Hematopoietic multipotent progenitor cell treated with erythropoietin and hydrocortisone succinate and interleukin-3 and kit ligand, for 17 days (in vitro differentiated cells): ENCODE measurements around the gene ERGIC1.
"Not testable (repeated sequence)": the region's sequence is repeated elsewhere in the genome, so short reads cannot be mapped to it uniquely, and the experiment has no call there.

ENCODE experiments used
- DNase-seq: peaks from one replicate; pipeline ENCODE4 v3.0.0-alpha.2; 2015; ENCODE audit warnings: low spot score

Gene ERGIC1

DNA sequence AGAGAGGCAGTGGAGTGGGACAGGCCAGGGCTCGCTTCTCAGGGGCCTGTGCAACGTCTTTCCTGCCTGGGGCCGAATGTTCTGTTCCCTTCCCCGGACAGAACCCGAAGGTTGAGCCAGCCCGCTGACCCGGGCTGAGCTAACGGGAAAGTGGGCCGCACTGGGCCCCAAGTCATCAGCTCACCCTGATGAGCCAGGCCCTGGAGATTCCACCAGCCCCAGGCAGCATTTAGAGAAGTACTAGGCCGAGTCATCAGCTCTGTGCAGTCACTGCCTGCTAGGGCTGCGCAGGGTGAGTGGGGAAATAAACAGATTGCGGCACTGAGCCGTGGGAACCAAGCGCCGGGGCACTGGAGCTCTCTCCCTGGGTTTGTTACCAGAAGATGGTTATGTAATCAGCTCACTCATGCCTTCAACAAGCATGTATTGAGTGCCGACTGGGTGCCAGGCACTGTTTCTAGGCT, 33.9 kb upstream of the ERGIC1 start:
- DNase-seq, result no peak

DNA sequence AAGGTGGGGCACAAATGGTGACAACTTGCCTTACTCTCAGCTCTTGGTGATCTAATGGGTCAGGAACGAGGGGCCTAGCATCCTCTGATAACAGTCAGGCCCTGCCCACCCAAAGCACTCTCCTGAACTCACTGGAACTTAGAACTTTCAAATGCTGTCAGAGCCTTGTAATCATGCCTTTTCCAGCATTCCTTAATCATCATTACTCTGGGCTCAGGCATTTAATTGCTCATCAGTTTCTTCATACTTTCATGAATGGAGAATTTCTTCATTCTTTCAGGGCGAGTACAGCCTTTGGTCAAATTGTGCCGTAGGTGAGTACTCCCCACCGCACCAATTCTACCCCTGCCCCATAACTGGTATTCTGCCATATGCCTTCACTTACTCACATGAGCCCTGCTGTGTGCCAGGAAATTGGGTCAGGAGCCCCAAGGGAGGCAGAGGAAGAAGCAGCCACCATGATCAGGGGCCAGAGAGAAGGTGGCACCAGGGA, 32.8 kb upstream of the ERGIC1 start:
- peak; percentile 58 for DNase-seq

GRCh38 chr5:172802112-172802511, 31.9 kb upstream of the ERGIC1 start:
- no peak for DNase-seq

GRCh38 chr5:172802567-172803176, 31.4 kb upstream of the ERGIC1 start:
- DNase-seq, result peak; percentile 93

GRCh38 chr5:172805018-172805683, 28.9 kb upstream of the ERGIC1 start:
- peak; percentile 34 for DNase-seq

DNA sequence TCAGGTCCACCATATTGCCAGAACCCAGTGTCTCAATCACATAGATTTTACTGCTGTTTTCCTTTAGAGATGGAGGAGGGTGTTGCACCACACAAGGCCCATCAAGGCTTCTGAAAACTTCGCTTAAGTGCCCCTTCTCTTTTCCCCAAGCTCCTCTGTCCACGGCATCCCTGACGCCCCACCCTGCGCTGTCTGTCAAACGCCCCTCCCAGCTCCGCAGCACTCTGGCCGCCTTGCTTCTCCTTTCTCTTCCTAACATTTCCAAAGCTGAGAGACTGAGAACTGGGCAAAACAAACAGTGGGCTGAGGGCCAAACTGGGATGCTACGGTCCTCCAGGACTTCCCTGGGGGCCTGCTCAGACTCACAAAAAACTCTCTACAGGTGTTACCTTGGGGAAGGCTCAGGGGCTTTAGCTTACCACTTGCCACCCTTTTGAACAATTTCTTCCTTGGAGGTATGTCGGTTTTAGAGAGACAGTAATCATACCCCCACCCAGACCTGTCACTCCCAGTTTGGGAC, 28.3 kb upstream of the ERGIC1 start:
- no peak for DNase-seq

DNA sequence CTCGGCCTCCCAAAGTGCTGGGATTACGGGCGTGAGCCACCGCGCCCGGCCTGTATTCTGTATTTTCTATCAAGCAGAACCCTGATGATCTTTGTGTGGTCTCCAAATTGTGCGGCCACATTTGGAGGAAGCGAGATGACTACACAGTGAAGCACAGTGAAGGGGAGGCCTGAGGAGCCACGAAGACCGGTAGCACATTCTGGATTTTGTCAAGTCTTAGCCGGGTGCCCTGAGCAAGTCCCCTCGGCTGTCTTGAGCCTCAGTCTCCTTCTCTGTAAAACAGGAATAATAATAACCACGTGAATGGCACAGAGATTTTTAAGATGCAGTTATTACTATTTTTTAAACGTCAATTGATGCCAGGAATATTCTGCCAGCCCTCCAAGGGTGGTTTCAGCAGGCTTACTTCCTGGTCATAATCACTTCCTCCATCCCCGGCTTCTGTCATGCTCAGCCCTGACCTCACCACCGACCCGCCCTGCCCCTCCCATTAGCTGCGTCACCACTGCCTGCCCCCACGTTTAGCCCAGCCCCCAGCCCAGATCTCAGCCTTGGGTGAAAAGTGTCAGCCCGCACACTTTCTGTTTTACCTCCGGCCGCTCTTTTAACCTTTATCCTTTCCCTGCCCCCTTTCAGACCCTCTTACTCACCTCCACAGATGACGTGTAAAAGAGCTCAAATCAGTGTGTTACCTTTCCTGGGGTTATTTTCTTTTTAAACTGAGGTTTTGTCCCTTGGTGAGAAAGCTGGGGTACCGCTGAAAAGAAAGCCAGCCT, 27.0 kb upstream of the ERGIC1 start:
- peak; percentile 85 for DNase-seq

- DNase-seq, result no peak
These were observed 26.2 kb upstream of the ERGIC1 start for GRCh38 chr5:172807766-172808311.

GRCh38 chr5:172809774-172810173, 24.3 kb upstream of the ERGIC1 start:
- no peak for DNase-seq

GRCh38 chr5:172810996-172811395, 23.1 kb upstream of the ERGIC1 start:
- DNase-seq, result not testable (repeated sequence)

DNA sequence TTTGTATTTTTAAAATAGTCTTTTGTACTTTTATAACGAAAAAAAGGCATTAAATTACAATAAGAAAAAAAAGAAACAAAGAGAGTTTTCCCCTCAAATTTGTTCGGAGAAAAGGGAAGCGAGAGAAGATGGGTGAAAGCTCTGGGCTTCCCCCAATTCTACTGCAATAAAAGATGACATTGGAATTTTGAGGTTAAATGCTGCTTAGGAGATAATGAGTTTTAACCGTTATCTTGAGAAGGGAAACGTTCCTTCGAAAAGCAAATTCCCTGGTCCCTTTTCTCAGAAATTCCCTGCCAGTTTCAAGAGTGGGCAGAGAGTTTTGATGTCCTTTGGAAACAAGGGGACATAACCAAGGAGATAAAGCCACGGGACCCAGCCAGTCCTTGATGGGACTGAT, 18.4 kb upstream of the ERGIC1 start:
- DNase-seq, result no peak

GRCh38 chr5:172816925-172817562, 17.0 kb upstream of the ERGIC1 start:
- no peak for DNase-seq

DNA sequence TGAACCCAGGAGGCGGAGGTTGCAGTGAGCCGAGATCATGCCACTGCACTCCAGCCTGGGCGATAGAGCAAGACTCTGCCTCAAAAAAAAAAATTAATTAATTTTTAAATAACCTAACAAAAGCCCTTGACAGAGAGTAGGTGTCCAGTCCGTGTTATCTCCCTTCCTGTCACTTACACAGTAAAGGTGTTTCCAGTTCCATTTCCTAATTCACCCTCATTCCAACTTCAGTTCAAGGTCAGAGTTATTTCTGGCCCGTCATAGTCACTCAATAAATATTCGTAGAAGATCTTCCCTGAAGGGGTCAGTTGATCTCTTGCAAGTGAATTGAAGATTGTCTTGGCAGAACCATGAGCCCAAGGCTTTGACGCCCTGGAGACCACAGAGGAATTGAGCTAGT, 16.4 kb upstream of the ERGIC1 start:
- DNase-seq, result no peak

- DNase-seq, result no peak
These were observed 16.0 kb upstream of the ERGIC1 start for GRCh38 chr5:172818081-172818480.

DNA sequence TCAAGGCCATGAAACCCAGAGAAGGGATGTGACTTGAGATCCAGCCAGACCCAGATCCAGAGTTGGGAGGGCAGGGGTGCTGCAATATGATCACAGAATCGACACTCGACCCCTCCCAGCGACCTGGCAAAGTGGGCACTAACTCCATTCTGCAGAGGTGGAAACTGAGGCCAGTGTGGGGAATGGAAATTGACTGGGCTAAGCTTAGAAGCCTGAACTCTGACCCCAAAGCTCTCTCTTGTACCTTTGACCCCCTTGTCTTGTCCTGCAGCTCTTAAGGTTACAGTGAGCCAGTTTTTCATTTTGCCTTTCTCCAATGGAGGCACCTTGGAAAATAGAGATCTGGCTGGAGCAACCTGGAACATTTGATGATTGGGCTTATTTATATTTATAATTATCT, 14.5 kb upstream of the ERGIC1 start:
- DNase-seq, result no peak

- DNase-seq, result no peak
These were observed 13.8 kb upstream of the ERGIC1 start for GRCh38 chr5:172820046-172820767.

- DNase-seq, result no peak
These were observed 12.6 kb upstream of the ERGIC1 start for GRCh38 chr5:172821340-172821985.

DNA sequence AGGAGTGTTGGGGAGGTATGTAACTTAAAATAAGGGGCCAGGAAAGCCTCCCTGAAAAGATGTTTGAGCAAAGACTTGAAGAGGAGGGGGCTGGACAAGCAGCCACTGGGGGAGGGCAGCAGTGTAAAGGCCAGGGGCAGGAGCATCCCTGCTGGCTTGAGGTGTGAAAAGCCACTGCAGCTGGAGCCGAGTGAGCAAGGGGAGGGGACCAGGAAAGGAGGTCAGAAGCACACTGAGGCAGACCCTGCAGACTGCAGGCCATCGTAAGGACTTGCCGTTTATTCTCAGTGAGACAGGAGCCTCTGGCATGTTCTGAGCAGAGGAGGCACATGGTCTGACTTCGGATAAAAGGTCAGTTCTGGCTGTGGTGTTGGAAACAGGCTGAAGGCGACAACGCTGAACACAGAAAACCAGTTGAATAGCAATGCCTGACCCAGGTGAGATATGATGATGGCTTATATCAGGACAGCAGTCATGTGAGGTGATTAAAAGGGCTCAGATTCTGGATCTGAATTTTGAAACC, 10.2 kb upstream of the ERGIC1 start:
- DNase-seq, result no peak

DNA sequence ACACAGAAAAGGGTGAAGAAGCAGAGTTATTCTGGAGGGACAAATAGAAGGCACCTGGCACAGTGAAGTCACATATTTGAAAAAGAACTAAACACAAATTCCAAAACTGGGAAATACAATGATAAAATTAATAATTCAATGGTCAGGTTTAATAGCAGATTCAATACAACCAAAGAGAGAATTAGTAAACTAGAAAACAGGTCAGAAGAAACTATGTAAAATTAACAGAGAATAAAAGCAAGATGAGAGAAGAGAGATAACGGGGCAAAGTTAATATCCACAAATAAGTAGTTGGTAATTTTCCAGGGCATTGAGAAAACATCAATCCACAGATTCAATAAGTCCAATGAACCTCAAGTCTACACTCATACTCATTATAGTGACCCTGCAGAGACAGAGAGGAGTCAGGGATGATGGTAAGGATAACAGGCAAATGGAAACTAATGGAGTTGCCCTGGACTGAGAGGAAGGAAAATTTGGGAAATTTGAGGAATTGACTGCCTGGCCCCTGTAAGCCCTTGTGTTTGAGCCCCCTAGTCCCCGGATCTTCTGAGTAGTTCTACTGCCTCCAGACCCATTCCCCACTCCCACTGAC, 8.3 kb upstream of the ERGIC1 start:
- DNase-seq, result no peak

DNA sequence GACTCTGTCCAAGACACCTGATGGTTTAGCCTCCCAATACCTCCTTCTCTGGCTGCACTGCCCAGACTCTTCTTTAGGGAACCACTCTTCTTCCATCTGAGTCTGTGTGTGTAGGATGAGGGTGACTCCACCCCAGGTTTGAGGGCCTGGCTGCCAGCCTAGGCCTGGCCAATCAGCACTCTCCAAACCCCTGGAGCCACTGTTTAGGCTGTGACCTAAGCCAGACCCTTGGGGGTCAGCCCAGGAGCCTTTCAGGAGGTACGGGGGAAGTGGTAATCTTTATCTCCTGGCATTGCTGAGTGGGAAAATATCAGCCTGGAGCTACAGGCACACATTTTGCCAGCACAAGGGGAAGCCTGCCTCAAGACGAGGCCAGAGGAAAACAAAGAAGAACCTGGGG, 6.2 kb upstream of the ERGIC1 start:
- no peak for DNase-seq
